T47D (cell line): ENCODE results near the gene HNRNPL.
"Not testable (repeated sequence)": the region's sequence is repeated elsewhere in the genome, so short reads cannot be mapped to it uniquely, and the experiment has no call there.

ENCODE experiments used
- DNase-seq, 2 experiments: peaks; one replicate each; pipeline versions ENCODE4 v3.0.0 to v3.0.0-alpha.2; 2011 to 2012; ENCODE audit warnings: low read depth in 1 of 2, low spot score in 1 of 2
- JUND ChIP-seq: IDR thresholded peaks from 2 replicates; pipeline ENCODE4 v1.6.1; 2012; ENCODE audit warnings: low read depth
- in situ Hi-C: cut with HindIII; loops from 2 replicates; pipeline ENCODE4 v1.10.0; 2016; ENCODE audit warnings: low sequenced_read_pairs, low pct_unique_long_range_greater_than_20kb

Gene HNRNPL

GRCh38 chr19:38849860-38850435 is at the start of gene HNRNPL:
Gene HNRNPL, minus strand, starts transcription at chr19:38849986. Its CDS starts 20 bp downstream, at chr19:38849966.
- no peak for TF ChIP-seq JUND
- in situ Hi-C loops: no loop called here
- DNase-seq: peak in 1 of 2 experiments; percentile 100

GRCh38 chr19:38898788-38899446 is 49.1 kb upstream of the HNRNPL start:
- no peak for DNase-seq
- in situ Hi-C loops: no loop called here

DNA sequence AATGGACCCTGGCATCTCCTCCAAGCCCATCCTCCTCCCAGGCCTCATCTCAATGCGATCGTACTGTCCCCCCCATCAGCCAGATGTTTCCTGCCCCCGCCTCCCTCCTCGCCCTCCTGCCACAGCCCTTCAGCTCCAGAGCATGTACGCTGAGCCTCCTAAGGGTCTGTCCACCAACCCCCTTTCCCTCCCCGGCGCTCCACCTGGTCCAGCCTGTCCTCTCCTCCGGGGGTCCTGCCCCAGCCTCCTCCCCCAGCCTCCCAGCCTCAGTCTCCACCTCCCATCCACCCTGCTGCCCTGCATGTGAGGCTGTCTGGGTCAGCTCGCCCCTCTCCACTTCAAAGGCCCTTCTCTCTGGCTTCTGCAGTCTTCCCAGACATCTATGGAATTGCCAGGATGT is 45.2 kb upstream of the HNRNPL start:
- in situ Hi-C loops: no loop called here
- DNase-seq: no peak
- no peak for TF ChIP-seq JUND

More at GRCh38 chr19:38898788-38899446, 49.1 kb upstream of the HNRNPL start:
- no peak for TF ChIP-seq JUND

DNA sequence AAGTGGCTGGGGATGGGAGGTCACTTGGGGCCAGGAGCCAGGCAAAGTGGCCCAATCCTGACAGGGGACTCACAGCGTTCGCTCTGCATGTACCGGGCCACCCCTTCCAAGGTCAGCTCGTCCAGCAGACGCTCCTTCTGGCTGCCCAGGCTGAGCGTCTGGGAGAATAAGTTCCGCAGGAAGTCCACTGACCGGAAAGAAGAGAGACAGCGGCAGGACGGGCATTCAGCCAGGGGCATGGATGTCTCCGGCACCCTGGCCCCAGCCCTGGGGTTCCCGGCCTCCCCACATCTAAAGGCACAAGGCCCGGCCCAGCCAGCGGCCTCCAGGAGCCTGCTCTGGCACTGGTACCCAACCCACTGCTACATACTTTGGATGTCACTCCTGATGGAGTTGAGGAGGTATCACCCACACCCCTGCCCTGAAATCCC is 43.6 kb upstream of the HNRNPL start:
- no peak for TF ChIP-seq JUND
- in situ Hi-C loops: no loop called here
- no peak for DNase-seq

- no peak for TF ChIP-seq JUND
- in situ Hi-C loops: no loop called here
- DNase-seq: no peak
Observed at GRCh38 chr19:38892841-38893240, 43.1 kb upstream of the HNRNPL start.

GRCh38 chr19:38891771-38892170 is 42.0 kb upstream of the HNRNPL start:
- no peak for DNase-seq
- TF ChIP-seq JUND: no peak
- in situ Hi-C loops: no loop called here

DNA sequence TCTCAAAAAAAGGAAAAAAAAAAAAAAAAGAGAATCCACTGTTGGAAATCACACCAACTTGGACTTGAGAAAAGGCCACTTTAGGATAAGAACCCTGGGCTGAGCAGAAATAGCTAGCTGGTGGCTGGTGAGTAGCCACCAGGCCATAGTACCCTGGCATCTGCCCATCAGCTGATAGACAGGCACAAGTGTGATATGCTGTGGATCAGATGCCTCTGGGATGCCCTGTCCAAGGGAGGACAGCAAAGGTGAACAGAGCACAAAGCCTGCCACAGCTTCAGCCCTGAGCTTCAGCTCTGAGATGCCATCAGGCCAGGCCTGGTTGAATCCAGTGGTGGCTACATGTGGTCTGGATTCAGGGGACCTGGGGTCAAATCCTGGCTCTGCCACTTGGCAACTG is 40.9 kb upstream of the HNRNPL start:
- in situ Hi-C loops: no loop called here
- DNase-seq: no peak
- TF ChIP-seq JUND: no peak

DNA sequence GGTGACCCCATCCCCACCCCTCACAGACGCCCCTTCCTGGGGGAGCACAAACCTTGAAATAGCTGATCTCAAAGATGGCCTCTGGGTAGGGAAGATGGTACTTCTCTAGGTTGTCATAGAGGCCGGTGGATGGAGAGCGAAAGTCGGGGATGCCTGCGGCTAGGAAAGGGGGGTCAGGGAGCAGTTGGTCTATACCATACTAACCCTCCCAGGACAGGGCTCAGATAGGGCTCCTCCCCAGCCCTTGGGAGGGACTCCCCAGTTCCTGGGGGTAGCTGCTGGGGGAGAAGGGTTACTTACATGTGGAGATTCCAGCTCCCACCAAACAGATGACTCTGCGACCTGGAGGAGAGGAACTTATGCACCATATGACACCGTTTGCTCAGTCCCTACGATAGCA is 40.0 kb upstream of the HNRNPL start:
- in situ Hi-C loops: no loop called here
- DNase-seq: no peak
- no peak for TF ChIP-seq JUND

- in situ Hi-C loops: no loop called here
- no peak for TF ChIP-seq JUND
- no peak for DNase-seq
Observed at GRCh38 chr19:38888876-38889275, 39.1 kb upstream of the HNRNPL start.

DNA sequence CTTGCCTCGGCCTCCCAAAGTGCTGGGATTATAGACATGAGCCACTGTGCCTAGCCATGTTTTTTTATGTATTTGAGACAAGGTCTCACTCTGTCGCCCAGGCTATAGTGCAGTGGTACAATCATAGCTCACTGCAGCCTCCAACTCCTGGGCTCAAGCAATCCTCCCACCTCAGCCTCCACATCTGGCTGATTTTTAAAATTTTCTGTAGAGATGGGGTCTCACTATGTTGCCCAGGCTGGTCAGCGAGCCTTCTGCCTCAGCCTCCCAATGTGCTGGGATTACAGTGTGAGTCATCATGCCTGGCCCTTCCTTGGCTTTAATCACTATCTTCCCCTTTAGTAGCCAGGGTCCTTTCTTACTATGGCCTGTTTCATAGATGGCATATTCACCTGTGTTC is 34.9 kb upstream of the HNRNPL start:
- DNase-seq, in situ Hi-C loops: not testable (repeated sequence)

GRCh38 chr19:38883286-38883685 is 33.5 kb upstream of the HNRNPL start:
- in situ Hi-C loops: no loop called here
- no peak for TF ChIP-seq JUND
- no peak for DNase-seq

DNA sequence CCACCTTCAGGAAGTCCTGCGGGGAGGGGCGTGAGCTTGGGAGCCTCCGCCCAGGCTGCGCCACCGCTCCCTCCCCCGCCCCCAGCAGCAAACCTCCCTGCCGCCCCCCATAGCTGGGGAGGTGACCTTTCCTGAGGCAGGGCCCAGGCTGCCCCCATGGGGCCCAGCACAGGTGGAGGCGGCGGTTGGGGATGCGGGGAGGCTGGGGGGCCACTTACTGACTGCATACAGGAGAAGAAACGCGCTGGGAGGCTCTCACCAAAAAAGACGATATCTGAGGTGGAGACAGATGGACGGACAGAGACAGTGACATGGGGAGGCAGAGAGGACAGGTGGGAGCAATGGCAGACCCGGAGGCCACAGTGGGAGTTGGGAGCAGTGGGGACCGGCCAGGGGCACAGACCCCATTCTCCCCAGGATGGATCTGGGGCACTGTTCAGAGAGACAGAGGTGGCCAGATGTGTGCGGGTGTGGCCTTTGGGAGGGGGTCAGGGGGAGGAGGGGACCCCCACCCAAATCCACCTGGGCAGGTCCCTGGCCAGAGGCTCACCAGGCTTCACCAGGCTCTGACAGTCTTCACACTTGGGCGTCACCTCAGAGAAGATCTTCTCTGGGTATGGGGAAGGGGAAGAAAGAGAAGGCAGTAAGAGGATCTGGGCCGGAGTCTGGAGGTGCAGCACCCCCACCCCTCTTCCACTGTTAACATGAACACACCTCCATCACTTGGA is 31.3 kb upstream of the HNRNPL start:
- TF ChIP-seq JUND: no peak
- in situ Hi-C loops: no loop called here
- DNase-seq: no peak

GRCh38 chr19:38880076-38880881 is 30.5 kb upstream of the HNRNPL start:
- DNase-seq: no peak
- in situ Hi-C loops: no loop called here
- no peak for TF ChIP-seq JUND
